H1 (cell line): Measurements from ENCODE around the gene ORC3.

Experiments
- CTCF ChIP-seq, 3 experiments: IDR thresholded peaks; 1 replicate in 2 of 3; 2 replicates in 1 of 3; pipeline versions ENCODE4 v1.5.1 to v1.6.1; 2011; ENCODE audit warnings: low read length in 3 of 3, mild to moderate bottlenecking in 3 of 3, inconsistent platforms in 2 of 3, low read depth in 1 of 3, moderate library complexity in 1 of 3; ENCODE audit not compliant: insufficient read depth in 1 of 3; ENCODE audit errors: control extremely low read depth in 1 of 3
- POLR2A ChIP-seq, 2 experiments: IDR thresholded peaks; 1 replicate in 1 of 2; 2 replicates in 1 of 2; pipeline ENCODE4 v1.6.1; 2011; ENCODE audit warnings: low read depth in 2 of 2, low read length in 2 of 2, mild to moderate bottlenecking in 2 of 2; ENCODE audit errors: control extremely low read depth in 1 of 2
- SUZ12 ChIP-seq: fragments of 200-600 bp; sonication (generic); IDR thresholded peaks from 2 replicates; pipeline ENCODE4 v1.6.1; 2012; ENCODE audit warnings: mild to moderate bottlenecking, inconsistent platforms, low read length, moderate library complexity, mixed read lengths
- YY1 ChIP-seq: IDR thresholded peaks from 2 replicates; pipeline ENCODE4 v1.6.1; 2011; ENCODE audit warnings: low read depth, mild to moderate bottlenecking, low read length

- TF ChIP-seq CTCF (IDR thresholded peaks at IDR 0.05; ENCODE audit: control extremely low read depth in 1 of 3, insufficient read depth in 1 of 3, low read depth in 1 of 3, low read length in 3 of 3) (no peak), POLR2A (IDR thresholded peaks at IDR 0.05; ENCODE audit: control extremely low read depth in 1 of 2, low read depth in 2 of 2, low read length in 2 of 2) (no peak), SUZ12 (no peak), YY1 (no peak)
Measured at GRCh38 chr6:87541041-87541440, 48.9 kb upstream of the ORC3 start.
